ENCODE results near the gene PLXNA2.

GRCh38 chr1:208167261-208167869 lies 76.8 kb downstream of the PLXNA2 start:
- TF ChIP-seq, protein P1, sequence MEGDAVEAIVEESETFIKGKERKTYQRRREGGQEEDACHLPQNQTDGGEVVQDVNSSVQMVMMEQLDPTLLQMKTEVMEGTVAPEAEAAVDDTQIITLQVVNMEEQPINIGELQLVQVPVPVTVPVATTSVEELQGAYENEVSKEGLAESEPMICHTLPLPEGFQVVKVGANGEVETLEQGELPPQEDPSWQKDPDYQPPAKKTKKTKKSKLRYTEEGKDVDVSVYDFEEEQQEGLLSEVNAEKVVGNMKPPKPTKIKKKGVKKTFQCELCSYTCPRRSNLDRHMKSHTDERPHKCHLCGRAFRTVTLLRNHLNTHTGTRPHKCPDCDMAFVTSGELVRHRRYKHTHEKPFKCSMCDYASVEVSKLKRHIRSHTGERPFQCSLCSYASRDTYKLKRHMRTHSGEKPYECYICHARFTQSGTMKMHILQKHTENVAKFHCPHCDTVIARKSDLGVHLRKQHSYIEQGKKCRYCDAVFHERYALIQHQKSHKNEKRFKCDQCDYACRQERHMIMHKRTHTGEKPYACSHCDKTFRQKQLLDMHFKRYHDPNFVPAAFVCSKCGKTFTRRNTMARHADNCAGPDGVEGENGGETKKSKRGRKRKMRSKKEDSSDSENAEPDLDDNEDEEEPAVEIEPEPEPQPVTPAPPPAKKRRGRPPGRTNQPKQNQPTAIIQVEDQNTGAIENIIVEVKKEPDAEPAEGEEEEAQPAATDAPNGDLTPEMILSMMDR (IDR thresholded peaks at IDR 0.05) = no peak
- TF ChIP-seq POLR2A (IDR thresholded peaks at IDR 0.05) = no peak
